Measurements from ENCODE around the gene TMEM201.

- no peak for TF ChIP-seq ARNT (IDR thresholded peaks at IDR 0.05)
- no peak for TF ChIP-seq SP1 (IDR thresholded peaks at IDR 0.05)
- no peak for TF ChIP-seq BHLHE40 (IDR thresholded peaks at IDR 0.05; ENCODE audit: borderline replicate concordance)
- TF ChIP-seq SUZ12 (IDR thresholded peaks at IDR 0.05), result no peak
- TF ChIP-seq FOXK2 (IDR thresholded peaks at IDR 0.05), result no peak
- TF ChIP-seq HDGF (IDR thresholded peaks at IDR 0.05; ENCODE audit: borderline replicate concordance), result no peak
- TF ChIP-seq FOXM1 (IDR thresholded peaks at IDR 0.05; ENCODE audit: borderline replicate concordance), result no peak
- no peak for TF ChIP-seq FOXA1 (IDR thresholded peaks at IDR 0.05)
- TF ChIP-seq NFRKB (IDR thresholded peaks at IDR 0.05), result no peak
- no peak for TF ChIP-seq TARDBP (IDR thresholded peaks at IDR 0.05)
- no peak for TF ChIP-seq LEF1 (IDR thresholded peaks at IDR 0.05; ENCODE audit: borderline replicate concordance)
- TF ChIP-seq L3MBTL2 (conservative IDR thresholded peaks at IDR 0.05), result no peak
- no peak for TF ChIP-seq ZNF384 (IDR thresholded peaks at IDR 0.05)
- no peak for TF ChIP-seq ELF4 (IDR thresholded peaks at IDR 0.05)
Measured at GRCh38 chr1:9599741-9600140, 11.0 kb downstream of the TMEM201 start.
